ENCODE data around the gene SH2D6.
"Not testable (repeated sequence)": the region's sequence is repeated elsewhere in the genome, so short reads cannot be mapped to it uniquely, and the experiment has no call there.

The SH2D6 gene

DNA sequence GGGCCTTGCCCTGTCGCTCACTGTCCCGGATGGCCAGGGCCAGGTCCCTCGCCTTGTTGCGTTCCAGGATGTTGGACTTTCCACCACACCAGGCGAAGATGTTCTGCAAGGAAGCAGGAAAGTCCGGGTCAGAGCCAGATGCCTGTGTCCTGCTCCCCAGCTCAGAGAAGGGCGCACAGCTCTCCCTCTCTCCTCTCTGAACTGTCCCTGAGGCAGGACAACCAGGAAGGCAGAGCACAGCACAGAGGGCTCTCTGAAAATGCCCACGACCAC is 19.4 kb upstream of the SH2D6 start:
- DNase-seq = no peak

GRCh38 chr2:85400023-85400422 is 18.5 kb upstream of the SH2D6 start:
- DNase-seq = no peak

- no peak for DNase-seq
These were observed 17.7 kb upstream of the SH2D6 start for GRCh38 chr2:85400541-85401463.

- no peak for DNase-seq
These were observed 17.1 kb upstream of the SH2D6 start for GRCh38 chr2:85401464-85401805.

DNA sequence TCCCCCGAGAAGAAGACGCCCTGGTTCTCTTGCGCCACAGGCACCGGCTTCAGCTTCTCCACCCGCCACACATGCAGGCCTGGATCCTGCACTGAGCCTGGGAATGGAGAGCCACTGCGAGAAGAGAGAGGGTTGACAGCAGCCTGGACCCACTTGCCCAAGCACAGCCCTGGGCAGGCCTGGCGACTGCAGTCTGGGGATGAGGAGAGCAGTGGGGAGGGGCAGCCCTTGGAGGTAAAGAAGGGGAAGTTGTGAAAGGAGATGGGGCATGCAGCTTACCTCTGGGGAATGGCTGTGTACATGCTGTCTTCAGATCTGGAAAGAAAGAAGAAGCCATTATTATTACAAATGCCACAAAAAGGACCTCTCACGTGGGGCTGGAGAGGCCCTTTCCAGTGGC is 16.7 kb upstream of the SH2D6 start:
- DNase-seq = no peak

DNA sequence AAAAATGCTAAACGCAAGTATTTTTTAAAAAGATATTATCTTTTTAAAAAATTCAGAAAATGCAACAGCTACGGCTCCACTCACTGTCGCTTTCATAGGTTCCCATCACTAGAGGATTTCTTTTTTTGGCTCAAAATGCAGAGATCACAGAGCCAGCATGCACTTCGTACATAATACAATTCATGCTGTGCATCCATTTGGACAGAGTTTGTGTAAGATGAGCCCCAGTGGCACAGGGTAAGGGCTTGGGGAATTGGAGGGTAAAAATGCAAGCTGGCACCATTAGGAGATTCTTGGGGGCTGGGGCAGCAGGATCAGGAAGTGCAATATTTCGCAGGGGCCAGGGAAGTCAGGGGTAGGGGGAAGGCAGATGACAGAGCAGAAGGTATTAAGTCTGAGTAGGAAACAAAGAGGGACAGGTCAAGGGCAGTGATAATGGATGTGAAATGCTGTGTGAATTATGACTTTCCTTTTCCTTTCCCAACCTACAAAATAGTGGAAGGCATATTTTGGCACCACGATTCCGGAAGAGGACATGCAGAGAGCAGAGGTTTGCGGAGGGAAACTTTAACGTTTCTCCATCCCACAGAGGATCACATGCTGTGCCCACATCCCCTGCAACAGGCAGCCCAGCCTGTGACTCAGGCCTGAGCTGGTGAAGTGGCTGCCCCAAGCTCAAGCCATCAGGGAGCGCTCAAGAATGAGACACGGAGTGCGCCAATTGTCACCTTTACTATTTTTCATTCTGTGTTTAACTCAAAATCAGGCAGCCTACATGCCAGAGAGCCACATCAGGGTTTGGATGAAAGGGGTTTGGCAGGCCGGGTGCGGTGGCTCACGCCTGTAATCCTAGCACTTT is 13.1 kb upstream of the SH2D6 start:
- peak; percentile 91 for DNase-seq

DNA sequence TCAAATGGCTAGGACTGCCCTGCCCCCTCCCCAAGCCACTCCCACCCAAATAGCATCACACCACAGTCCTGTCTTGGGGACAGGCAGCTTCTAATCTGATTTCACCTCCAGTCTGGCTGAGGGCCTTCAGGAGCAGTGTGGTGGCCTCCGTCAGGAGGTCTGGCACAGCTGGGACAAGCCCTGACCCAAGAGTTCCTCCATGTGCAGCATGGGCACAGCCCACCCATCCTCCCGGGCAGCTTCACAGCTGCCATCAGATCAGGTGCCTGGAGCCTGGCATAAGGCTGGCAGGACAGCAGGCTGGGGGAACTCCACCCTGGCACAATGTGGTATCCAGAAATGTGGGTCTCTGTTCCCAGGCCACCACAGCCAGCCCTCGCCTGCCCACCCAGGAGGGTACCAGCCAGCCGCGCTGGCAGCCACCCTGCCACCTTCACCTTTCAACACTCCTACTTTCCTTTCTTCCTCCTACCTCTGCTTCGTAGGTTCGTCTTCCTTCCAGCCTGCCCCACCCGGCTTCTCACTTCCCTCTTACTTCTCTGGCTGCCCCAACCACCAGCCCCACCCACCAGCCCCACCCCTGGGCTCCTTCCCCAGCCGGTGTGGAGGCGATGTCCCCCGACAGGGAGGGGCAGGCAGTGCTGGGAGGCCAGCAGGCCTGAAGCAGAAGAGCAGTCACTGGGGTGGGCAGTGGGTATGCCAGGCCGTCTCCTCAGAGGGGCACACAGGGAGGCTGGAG is 8.5 kb upstream of the SH2D6 start, which contains the start of gene CAPG:
CAPG (minus strand) TSS at position 522 of the 739 bp plus-strand sequence. CDS start 8,221 bp downstream, outside the sequence.
- peak; percentile 64 for DNase-seq

DNA sequence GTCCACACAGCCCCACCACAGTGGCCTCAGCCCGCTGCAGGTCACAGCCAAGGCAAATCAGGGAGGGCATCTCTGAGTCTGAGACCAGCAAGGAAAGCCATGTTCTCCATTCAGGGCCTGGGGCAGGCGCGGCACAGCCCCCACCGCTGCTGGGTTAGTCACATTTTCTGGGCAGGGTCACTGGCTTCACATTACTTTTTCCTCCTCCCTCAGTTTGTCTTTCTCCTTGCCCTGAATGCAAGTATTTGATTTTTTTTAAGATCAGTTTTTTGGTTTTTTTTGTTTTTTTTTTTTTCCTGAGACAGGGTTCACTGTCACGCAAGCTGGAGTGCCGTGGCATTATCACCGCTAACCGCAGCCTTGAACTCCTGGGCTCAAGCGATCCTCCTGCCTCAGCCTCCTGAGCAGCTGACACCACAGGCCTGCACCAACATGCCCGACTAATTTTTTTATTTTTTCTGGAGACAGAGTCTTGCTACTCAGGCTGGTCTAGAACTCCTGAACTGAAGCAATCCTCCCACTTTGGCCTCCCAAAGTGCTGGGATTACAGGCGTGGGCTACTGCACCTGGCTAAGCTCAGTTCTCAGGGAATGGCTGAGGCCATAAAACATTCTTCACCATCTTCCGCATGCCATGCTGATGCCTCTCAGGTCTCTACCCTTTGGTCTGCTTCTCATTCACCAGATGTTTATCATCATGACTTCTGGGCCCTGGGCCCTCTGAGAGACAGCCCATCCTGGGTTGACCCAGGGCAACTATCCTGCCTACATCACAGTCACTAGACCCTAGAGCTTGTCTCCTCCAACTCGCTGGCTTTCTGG is 7.7 kb upstream of the SH2D6 start:
- no peak for DNase-seq

GRCh38 chr2:85411405-85411748 is 7.1 kb upstream of the SH2D6 start:
- DNase-seq = no peak

DNA sequence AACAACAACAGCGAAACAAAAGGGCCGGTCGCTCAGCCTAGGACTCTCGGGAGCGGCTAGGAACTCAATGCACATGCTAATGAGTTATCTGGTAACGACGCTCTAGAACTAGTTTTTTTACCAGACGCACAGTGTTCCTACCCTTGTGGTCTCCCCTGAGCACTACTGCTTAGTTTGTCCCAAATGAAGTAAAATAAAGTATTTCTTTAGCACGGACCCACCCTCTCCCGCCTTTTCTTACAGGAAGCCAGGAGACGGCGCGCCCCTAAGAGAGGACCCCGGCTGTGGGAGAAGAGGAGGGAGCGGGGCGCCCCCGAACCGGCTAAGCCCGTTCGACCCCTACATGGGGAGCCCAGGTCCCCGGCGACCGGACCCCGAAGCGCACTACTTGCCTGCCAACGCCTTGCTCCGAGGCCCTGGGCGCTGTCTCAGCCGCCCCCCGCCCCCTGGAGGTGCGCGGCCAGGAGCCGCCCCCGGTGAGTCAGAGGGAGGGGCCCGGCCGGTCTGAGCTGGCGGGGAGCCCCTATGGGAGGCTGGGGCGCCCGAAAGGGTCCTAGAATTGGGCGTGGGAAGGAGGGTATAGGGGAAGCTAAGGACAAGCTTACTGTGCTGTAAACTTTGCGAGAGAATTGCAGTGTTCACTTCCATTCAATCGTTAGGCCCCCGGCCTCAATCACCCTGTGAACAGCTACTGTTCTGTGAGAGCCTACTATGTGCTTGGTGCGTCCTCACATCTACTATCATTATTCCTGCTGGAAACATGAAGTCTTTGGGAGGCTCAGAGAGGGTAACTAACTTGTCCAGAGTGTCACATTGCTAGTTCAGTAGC is 4.7 kb upstream of the SH2D6 start:
- no peak for DNase-seq

DNA sequence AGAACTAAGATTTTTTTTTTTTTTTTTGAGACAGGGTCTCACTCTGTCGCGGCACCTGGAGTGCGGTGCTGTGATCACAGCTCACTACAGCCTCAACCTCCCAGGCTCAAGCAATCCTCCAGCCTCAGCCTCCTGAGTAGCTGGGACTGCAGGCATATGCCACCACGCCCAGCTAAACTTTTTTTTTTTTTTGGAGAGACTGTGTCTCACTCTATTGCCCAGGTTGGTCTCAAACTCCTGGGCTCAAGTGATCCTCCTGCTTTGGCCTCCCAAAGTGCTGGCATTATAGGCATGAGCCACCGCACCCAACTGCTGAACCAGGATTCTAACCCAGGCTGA is 4.1 kb upstream of the SH2D6 start:
- DNase-seq = not testable (repeated sequence)

DNA sequence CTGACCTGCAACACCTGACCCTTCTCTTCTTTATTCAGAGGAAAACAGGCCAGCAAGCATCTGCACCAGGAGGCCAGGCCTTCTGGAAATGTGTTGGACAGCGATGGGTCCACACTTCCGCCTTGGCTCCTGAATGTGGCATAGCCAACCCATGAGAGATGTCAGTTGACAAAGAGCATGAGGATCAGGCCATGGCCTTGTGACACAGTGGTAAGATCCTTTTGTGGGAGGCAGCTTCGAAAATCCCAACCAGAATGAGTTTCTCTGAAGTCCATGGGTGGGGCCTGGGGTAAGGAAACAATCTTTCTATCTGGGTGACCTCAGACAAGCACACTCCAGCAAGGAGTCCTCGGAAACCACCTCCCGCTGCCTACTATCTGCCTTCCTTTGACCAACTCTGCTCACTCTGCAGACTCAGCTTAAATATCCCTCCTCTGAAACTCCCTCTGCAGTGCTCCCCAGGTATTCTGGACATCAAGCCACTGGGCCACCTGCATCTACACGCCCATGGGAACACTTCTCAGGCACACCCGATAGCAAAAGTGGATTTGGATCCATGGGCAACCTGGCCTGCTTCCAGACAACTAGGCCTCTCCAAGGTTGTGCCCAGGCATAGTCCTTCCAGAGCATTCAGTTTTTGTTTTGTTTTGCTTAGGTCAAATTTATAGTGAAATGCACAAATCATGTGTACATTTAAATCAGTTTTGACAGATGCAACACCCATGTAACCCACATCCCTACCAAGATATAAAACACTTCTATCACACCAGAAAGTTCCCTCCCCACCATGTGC is 3.6 kb upstream of the SH2D6 start:
- DNase-seq = no peak

- DNase-seq = no peak
These were observed 2.4 kb upstream of the SH2D6 start for GRCh38 chr2:85415980-85416650.

DNA sequence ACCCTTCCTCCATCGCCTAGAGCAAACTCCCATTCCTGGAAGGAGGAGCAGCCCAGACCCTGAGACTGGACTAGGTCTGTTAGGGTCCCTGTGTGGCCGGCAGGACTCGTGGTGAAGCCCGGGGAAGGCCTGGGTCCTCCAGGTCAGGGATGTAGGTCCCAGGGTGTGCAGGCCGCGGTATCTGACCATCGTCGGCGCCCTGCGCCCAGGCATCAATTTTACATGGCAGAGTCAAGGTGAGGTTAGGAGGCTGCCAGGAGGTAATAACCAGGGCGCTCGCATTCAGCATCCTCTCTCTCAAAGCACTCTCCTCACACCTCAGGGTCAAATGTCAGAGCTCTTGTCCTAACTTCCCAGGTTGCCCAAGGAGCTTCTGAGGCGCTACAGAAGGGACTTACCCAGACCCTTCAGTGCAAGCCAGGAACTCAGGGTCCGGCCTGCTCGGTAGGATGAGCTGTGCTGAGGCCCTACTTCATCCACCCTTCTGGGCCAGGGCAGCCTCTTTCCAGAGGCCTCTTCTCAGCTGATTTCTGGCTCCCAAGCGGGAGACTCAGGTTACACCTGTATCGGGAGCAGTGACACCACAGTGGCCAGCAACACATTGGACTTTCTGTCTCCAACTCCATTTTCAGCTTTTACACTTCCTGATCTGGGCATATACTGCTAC is 628 bp downstream of the SH2D6 start:
- DNase-seq = no peak

GRCh38 chr2:85420536-85421259 is 2.2 kb downstream of the SH2D6 start:
- peak; percentile 91 for DNase-seq

- no peak for DNase-seq
These were observed 3.0 kb downstream of the SH2D6 start for GRCh38 chr2:85421260-85422071.

GRCh38 chr2:85422072-85422457 is 3.6 kb downstream of the SH2D6 start:
- DNase-seq = no peak

DNA sequence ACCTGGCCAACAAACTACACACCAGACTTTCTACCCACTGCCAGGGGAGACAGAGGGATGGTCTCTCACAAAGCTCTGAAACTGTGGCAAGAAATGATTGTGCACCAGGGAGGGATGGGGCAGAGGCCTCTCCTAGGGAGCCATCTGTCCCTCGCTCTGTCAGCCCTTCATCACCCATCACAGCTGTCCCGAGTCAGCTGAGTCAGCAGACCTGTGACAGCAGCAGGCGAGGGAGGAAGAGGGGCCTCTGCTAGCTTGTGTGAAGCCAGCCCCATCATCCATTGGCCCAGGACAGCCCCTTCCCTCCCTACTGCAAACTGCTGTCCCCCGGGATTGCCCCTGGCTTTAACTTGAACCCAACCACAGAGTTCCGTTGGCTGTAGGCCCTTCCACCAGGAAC is 5.0 kb downstream of the SH2D6 start:
- DNase-seq = no peak
